NCI-H1048 (cell line): ENCODE results near the gene STT3B.

ENCODE experiments used
- DNase-seq: peaks from one replicate; lab custom pipeline; 2025; lab: John Stamatoyannopoulos, UW

The STT3B gene

DNA sequence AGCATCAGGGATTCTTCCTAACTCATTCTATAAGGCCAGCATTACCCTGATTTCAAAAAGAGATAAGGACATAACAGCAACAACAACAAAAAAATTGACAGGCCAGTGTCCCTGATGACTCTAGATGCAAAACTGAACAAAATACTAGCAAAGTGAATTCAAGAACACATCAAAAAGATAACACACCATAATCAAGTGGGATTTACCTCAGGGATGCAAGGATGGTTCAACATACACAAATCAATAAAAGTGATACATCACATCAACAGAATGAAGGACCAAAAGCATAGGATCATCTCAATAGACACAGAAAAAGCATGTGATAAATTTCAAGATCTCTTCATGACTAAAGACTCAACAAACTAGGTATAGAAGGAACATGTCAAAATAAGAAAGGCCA lies 119.6 kb downstream of the STT3B start:
- DNase-seq, result no peak

DNA sequence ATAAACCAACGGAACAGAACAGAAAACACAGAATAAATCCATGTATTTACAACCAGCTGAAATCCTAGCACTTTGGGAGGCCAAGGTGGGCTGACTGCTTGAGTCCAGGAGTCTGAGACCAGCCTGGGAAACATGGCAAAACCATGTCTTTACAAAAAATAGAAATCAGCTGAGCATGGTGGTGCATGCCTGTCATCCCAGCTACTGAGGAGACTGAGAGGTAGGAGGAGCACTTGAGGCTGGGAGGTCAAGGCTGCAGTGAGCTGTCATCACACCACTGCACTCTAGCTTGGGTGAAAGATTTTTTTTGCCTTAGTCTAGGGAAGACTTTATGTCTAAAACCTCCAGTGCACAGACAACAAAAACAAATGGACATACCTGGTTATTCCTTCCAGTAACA lies 120.7 kb downstream of the STT3B start:
- no peak for DNase-seq

DNA sequence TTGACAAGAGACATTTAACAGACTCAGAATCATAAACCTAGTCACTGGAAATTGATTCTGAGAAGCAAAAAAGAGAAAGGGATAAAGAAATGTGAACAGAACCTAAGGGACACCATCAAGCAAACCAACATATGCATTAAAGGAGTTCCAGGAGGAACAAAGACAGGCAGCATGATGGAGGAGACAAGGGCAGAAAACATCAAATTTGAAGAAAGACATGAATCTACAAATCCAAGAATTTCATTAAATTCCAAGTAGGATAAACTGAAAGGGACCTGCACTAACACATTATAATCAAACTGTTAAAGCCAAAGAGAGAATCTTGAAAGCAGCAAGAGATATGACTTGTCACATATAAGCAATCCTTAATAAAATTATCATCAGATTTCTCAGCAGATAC lies 122.3 kb downstream of the STT3B start:
- no peak for DNase-seq

DNA sequence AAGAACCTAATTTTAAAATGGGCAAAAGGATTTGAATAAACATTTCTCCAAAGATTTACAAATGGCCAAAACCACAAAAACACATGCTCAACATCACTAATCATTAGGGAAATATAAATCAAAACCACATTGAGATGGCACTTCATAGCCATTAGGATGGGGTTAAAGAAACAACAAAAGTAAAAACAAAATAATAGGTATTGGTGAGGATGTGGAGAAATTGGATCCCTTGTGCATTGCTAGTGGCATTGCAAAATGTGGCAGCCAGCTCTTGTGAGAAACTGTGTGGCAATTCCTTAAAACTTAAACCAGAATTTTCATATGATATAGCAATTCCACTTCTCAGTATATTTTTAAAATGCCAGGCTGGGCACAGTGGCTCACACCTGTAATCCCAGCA lies 126.5 kb downstream of the STT3B start:
- DNase-seq, result no peak

DNA sequence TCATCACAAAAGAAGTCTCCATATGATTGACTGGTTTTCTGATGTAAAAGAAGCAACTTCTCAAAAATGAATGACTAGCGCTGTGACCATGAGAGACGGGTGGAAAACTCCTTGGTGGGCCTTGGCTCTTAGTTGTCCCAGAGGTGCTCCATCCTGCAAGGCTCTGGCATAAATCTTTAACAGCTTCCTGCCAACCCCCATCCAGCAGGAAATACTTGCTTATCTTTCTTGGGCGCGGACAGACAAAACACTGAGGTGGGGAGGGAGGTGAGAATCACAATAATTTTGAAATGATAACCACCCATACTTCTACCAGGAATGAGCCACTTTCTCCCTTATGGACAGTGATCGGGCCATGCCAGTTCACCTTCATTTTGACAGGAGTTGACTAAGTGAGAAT lies 128.6 kb downstream of the STT3B start:
- no peak for DNase-seq

DNA sequence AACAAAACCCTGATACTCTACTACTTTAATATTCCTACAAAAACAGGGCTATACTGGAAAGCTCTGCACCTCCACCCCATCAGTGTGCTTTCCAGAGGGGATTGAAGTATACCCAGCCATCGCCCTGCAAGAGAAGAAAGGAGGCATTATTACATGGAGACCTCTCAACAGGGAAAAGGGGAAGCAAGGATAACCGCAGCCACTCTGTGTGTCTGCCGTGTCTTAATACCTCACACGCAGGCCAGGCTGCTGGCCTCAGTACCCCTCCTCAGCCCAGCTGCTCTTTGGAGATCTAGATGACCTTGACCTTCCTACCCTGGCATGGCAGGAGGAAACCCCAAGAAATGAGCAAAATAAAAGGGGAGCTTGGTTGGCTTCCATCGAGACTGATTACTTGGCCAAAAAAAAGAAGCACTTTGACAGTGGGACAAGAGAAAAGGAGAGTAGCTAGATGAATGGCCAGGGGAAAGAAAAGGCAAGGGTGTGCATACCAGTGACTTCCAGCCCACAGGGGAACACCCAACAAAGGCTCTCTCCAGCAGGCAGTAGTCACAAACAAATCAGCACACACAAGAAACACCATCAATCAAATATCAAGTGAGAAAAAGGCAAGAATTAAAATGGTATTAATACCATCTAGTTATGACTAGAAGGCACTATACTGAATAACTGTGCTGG lies 129.4 kb downstream of the STT3B start:
- no peak for DNase-seq

DNA sequence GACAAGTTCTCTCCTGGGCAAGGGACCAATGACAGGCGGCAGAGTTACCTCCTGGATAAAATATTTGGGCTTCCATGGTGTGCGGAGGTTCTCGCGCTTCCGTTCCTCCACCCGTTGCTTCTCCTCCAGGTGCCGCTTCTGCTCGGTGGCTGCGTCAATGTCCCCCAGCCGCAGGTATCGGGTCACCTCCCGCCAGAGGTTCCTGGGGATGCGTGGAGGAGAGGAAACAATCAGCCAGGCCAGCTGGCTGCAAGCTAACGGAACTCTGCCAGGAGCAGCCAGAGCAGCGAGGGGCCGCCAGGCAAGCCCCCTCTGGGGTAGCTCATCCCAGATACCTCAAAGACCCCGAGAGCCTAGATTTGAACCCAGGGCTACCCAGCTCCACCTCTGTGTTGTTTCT lies 131.3 kb downstream of the STT3B start:
- no peak for DNase-seq

DNA sequence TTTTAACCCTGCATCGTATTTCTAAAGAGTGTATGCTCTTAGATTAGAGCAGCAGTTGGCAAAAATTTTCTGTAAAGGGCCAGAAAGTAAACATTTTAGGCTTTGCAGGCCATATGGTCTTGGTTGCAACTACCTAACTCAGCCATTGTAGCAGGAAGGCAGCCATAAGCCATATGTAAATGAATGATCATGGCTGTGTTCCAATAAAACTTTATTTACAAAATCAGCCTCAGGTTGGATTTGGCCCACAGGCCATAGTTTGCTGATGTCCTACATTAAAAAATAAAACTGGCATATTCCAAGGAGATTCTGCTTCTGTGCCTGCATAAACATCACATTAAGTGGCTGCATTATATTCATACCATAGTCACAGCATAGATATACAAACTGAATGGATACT lies 134.9 kb downstream of the STT3B start:
- no peak for DNase-seq

DNA sequence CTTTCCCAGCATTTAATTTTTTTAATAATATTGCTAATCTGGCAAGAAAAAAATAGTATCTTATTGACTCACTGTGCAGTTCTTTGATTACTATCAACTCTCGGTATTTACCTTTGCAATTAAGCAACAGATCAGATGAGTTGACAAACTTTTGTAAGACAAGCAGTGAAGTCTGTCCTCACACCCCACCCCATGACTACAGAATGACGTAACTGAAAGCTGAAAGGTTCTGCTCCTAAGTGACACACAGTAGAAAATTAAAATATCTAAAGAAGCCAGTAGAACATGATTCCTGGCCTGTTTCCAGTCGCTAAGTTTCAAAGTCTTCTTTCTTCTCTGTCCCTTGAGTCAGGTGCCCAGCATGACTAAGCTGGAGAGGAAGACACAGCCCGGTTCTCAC lies 135.5 kb downstream of the STT3B start:
- no peak for DNase-seq

DNA sequence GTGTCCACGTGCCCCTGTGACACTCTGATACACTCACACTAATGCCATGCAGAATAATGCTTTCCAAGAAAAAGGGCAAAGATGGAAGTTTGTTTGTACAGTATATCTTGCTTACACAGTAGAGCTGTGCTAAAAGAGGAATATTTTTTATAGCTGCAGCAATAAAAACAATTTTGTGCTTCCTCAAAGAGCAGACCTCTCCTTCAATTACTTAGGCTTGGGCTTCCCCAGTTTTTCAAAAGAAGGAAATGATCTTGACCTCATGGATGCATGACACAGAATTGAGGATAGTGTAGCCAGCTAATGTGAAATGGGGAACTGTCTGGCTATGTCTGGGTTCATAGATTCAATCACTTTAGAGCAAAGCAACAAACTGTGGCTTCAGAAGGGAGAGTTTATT lies 137.4 kb downstream of the STT3B start:
- no peak for DNase-seq

DNA sequence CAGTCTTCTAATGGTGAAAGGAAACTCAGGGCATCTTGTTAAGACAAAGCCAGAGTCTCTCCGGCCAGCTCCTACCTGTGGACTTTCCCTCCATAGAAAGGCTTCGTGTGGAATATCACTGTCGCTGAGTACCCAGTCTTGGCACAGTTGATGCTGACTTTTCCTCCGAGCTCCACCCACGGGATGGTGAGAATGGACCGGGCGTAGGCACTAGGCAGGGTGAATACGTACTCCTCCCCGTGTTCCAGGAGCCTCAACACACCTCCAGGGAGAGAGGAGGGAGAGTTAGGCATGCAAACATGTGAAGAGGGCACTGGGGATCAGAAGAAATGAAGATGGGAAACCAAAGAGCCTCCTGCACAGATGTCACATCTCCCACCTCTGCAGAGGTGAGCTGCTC lies 138.0 kb downstream of the STT3B start:
- DNase-seq, result no peak

DNA sequence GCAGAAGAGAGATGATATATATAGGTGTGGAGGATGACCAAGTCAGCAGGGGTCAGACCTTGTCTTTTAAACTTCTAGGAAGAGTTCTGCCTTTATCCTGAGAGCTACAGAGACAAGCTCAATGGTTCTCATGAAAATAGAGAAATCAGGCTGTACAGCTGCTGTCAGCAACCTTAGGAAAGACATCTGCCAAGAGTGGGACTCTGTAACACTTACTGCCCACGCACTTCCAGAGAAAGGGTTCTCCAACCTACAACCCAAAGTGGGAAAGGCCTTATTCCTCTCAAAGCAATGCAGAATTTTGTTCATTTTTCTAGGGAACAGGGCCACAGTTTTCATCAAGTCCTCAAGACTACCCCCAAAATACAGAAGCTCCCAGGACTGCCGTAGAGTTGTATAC lies 138.7 kb downstream of the STT3B start:
- DNase-seq, result no peak

DNA sequence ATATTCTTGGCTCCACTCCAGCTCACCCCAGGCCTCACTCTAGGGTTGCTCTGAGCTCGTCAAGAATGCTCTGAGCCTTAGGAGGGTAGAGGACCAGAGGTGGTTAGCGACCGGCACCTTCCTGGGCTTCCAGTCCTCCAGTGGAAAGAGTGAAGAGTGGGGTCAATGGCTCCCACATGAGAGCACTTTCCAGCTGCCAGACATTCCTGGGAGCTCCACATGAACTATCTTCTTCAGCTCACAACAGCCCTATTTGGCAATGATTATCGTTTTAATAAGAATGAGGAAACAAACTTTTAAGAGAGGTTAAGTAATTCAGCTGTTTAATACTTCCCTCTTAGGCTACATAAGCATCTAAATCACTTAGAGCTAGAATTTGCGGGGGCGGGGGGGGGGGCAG lies 139.3 kb downstream of the STT3B start:
- no peak for DNase-seq

DNA sequence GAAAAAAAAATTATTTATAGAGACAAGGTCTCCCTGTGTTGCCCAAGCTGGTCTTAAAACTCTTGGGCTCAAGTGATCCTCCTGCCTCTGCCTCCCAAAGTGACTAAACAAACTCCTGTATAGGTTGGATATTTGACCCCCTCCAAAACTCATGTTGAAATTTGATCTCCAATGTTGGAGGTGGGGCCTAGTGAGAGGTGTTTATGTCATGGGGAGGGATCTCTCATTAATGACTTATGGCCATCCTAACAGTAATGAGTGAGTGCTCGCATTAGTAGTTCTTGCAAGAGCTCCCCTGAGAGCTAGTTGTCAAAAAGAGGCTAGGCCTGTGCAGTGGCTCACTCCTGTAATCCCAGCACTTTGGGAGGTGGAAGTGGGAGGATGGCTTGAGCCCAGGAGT lies 141.2 kb downstream of the STT3B start:
- no peak for DNase-seq

DNA sequence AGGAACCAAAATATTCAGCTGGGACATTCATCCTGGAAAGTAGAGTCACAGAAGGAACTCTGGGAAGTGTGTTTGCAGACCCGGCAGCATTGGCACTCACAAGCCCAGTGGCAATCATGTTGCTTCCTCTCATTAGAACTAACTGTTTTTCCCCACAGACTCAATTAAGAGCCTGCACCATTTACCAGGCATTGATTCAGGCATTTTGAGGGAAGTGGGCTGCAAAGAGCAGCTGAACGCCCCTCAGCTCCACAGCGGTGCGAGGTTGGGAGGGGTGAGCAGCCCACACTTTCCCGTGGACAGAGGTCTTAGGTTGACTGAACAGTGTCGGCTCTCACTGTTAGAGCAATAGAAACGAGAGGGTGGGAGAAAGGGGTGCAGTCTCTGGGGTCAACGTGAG lies 143.8 kb downstream of the STT3B start:
- no peak for DNase-seq

DNA sequence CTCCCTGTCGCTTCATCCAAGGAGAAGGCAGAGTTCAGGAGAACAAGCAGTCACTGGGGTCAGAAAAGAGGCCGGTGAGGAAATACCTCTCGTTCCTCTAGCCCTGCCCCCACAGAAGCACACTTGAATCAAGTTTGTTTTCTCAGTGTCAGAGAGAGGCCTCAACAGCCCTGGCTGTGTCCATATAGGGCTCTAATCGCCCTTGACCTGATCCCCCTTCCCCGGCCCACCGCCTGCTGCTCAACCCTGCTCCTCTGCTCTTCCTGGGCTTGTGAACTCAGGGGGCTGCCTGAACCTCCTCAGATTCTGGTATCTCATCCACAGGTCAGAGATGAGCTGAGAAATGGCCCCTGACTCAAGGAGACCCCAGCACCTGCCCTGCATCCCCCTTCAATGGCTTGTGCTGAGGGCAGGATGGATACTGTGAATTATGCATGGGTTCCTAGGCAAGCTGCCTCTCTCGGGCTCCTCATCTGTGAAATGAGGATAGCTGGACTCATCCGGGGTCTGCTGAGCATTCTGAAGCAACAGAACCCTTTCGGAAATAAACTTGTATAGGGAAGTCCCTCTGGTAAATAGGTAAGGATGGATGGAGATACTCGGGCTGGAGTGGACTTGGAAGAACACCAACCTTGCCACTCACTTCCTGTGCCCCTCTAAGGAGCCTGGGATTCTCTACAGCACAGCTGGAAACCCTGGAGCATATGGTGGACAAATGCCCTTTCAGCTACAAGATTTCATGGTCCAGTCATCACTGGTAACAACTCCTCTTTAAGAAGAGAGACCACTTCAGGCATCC lies 147.5 kb downstream of the STT3B start:
- no peak for DNase-seq
